Body of pancreas (tissue), 4 donors: ENCODE measurements around the gene NKTR.

Source experiments
- CTCF ChIP-seq, 7 experiments: fragments of 450-650 bp in 4 of 7; fragments of 200-600 bp in 3 of 7; sonication (generic) in 3 of 7; IDR thresholded peaks; one replicate each; pipeline ENCODE4 v1.5.1; 2016 to 2019; ENCODE audit warnings: antibody characterized with exemption in 7 of 7
- POLR2A ChIP-seq, 3 donors: fragments of 450-650 bp; IDR thresholded peaks; one replicate each; pipeline ENCODE4 v1.6.1; 2016; ENCODE audit warnings: antibody characterized with exemption in 3 of 3, mild to moderate bottlenecking in 2 of 3

- TF ChIP-seq CTCF (IDR thresholded peaks at IDR 0.05), result no peak
- TF ChIP-seq POLR2A (IDR thresholded peaks at IDR 0.05), result no peak
Measured at GRCh38 chr3:42660131-42660715, 59.7 kb downstream of the NKTR start.
